ENCODE results near the gene RAB6B. TPM values are rescaled to one million over a fixed set of nuclear protein-coding genes. Genes with fewer than 3 reads are reported as not detected.
A peak's percentile ranks its signal among the peaks of the same experiment; 100 is the strongest.

Gene RAB6B
- total and polyA plus RNA-seq, 7 experiments from 2014 or later: 0.14 to 1.2 (median 0.22) TPM; not detected in 3

GRCh38 chr3:133884054-133884886, 11.4 kb downstream of the RAB6B start:
- Histone ChIP-seq H3K36me3 (ENCODE audit: control insufficient read depth in 2 of 3, insufficient read depth in 3 of 3, low read length in 3 of 3) (no peaks in the 10 kb centered on the region), H3K9me3 (ENCODE audit: control insufficient read depth in 2 of 3, low read length in 3 of 3) (peaks cover 0 to 4% (median 0%) of the 10 kb centered on the region in 3 experiments), H3K4me1 (ENCODE audit: control insufficient read depth in 2 of 2, insufficient read depth in 2 of 2, low read length in 2 of 2) (peaks cover 0 to 8% of the 10 kb centered on the region in 2 donors), H3K4me3 (ENCODE audit: low read length) (no peak overlapping the region), H3K27me3 (ENCODE audit: control insufficient read depth in 2 of 2, insufficient read depth in 2 of 2, low read length in 2 of 2) (no peaks in the 10 kb centered on the region), H3K27ac (ENCODE audit: low read depth, low read length) (no peak overlapping the region)
- intact Hi-C loops (cut with micrococcal nuclease): no loop called here
- Mint-ChIP-seq H3K27ac (peak overlapping the region in 1 of 9 donors; percentile 46), H3K4me3 (no peak overlapping the region), H3K4me1 (peaks cover 0 to 12% (median 2%) of the 10 kb centered on the region in 7 donors), H3K27me3 (peaks cover 0 to 22% (median 18%) of the 10 kb centered on the region in 5 donors), H3K36me3 (peaks cover 0 to 2% (median 0%) of the 10 kb centered on the region in 5 donors), H3K9me3 (peaks cover 0 to 6% (median 0%) of the 10 kb centered on the region in 11 donors)
- ChIA-PET CTCF (no interaction called here), POLR2A (no interaction called here)
- no peak for DNase-seq
- no peak for ATAC-seq

- intact Hi-C loops (cut with micrococcal nuclease): no loop called here
- H3K36me3 Mint-ChIP-seq: peaks cover 0 to 2% (median 0%) of the 10 kb centered on the region in 5 donors
- H3K9me3 Mint-ChIP-seq: peaks cover 0 to 10% (median 3%) of the 10 kb centered on the region in 11 donors
- H3K36me3 ChIP-seq (ENCODE audit: control insufficient read depth in 2 of 3, insufficient read depth in 3 of 3, low read length in 3 of 3): no peaks in the 10 kb centered on the region
- H3K4me1 ChIP-seq (ENCODE audit: control insufficient read depth in 2 of 2, insufficient read depth in 2 of 2, low read length in 2 of 2): peaks cover 0 to 8% of the 10 kb centered on the region in 2 donors
- H3K4me3 Mint-ChIP-seq: no peak overlapping the region
- no peak overlapping the region for H3K27ac Mint-ChIP-seq
- POLR2A ChIA-PET: no interaction called here
- H3K9me3 ChIP-seq (ENCODE audit: control insufficient read depth in 2 of 3, low read length in 3 of 3): peaks cover 0 to 6% (median 0%) of the 10 kb centered on the region in 3 experiments
- peaks cover under 1 to 22% (median 18%) of the 10 kb centered on the region in 5 donors for H3K27me3 Mint-ChIP-seq
- no peak overlapping the region for H3K27ac ChIP-seq (ENCODE audit: low read depth, low read length)
- peaks cover 0 to 12% (median 2%) of the 10 kb centered on the region in 7 donors for H3K4me1 Mint-ChIP-seq
- CTCF ChIA-PET: no interaction called here
- DNase-seq: no peak
- ATAC-seq: no peak
- no peak overlapping the region for H3K4me3 ChIP-seq (ENCODE audit: low read length)
- H3K27me3 ChIP-seq (ENCODE audit: control insufficient read depth in 2 of 2, insufficient read depth in 2 of 2, low read length in 2 of 2): no peaks in the 10 kb centered on the region
Observed at GRCh38 chr3:133883641-133884040, 12.0 kb downstream of the RAB6B start.

- Mint-ChIP-seq H3K36me3 (peaks cover 0 to 2% (median 0%) of the 10 kb centered on the region in 5 donors), H3K4me1 (peaks cover 0 to 12% (median 2%) of the 10 kb centered on the region in 7 donors), H3K27me3 (peaks cover 6 to 22% (median 18%) of the 10 kb centered on the region in 5 donors), H3K27ac (no peak overlapping the region), H3K9me3 (peaks cover under 1 to 14% (median 6%) of the 10 kb centered on the region in 11 donors), H3K4me3 (no peak overlapping the region)
- POLR2A ChIA-PET: no interaction called here
- Histone ChIP-seq H3K27ac (ENCODE audit: low read depth, low read length) (no peak overlapping the region), H3K4me1 (ENCODE audit: control insufficient read depth in 2 of 2, insufficient read depth in 2 of 2, low read length in 2 of 2) (peaks cover 0 to 8% of the 10 kb centered on the region in 2 donors), H3K36me3 (ENCODE audit: control insufficient read depth in 2 of 3, insufficient read depth in 3 of 3, low read length in 3 of 3) (no peaks in the 10 kb centered on the region), H3K27me3 (ENCODE audit: control insufficient read depth in 2 of 2, insufficient read depth in 2 of 2, low read length in 2 of 2) (no peaks in the 10 kb centered on the region), H3K9me3 (ENCODE audit: control insufficient read depth in 2 of 3, low read length in 3 of 3) (peaks cover 0 to 8% (median 0%) of the 10 kb centered on the region in 3 experiments), H3K4me3 (ENCODE audit: low read length) (no peak overlapping the region)
- DNase-seq (peak in 1 of 9 donors; percentile 8), ATAC-seq (no peak)
- CTCF ChIA-PET: no interaction called here
- intact Hi-C loops (cut with micrococcal nuclease): no loop called here
Observed at GRCh38 chr3:133882986-133883586, 12.6 kb downstream of the RAB6B start.

GRCh38 chr3:133881939-133882825, 13.5 kb downstream of the RAB6B start:
- CTCF ChIA-PET: no interaction called here
- Mint-ChIP-seq H3K9me3 (peaks cover 2 to 20% (median 10%) of the 10 kb centered on the region in 11 donors), H3K27me3 (peaks cover 12 to 22% (median 18%) of the 10 kb centered on the region in 5 donors), H3K27ac (no peak overlapping the region), H3K4me1 (peaks cover 0 to 12% (median 0%) of the 10 kb centered on the region in 7 donors), H3K36me3 (peaks cover 0 to 2% (median 0%) of the 10 kb centered on the region in 5 donors), H3K4me3 (peak overlapping the region in 1 of 10 donors; percentile 11)
- DNase-seq: peak in 1 of 9 donors; percentile 15
- Histone ChIP-seq H3K4me3 (ENCODE audit: low read length) (no peak overlapping the region), H3K27me3 (ENCODE audit: control insufficient read depth in 2 of 2, insufficient read depth in 2 of 2, low read length in 2 of 2) (no peaks in the 10 kb centered on the region), H3K4me1 (ENCODE audit: control insufficient read depth in 2 of 2, insufficient read depth in 2 of 2, low read length in 2 of 2) (peaks cover 0 to 8% of the 10 kb centered on the region in 2 donors), H3K36me3 (ENCODE audit: control insufficient read depth in 2 of 3, insufficient read depth in 3 of 3, low read length in 3 of 3) (no peaks in the 10 kb centered on the region), H3K9me3 (ENCODE audit: control insufficient read depth in 2 of 3, low read length in 3 of 3) (peaks cover 0 to 8% (median 0%) of the 10 kb centered on the region in 3 experiments), H3K27ac (ENCODE audit: low read depth, low read length) (no peak overlapping the region)
- intact Hi-C loops (cut with micrococcal nuclease): no loop called here
- POLR2A ChIA-PET: no interaction called here
- ATAC-seq: peak; percentile 24

- H3K27me3 ChIP-seq (ENCODE audit: control insufficient read depth in 2 of 2, insufficient read depth in 2 of 2, low read length in 2 of 2): no peaks in the 10 kb centered on the region
- H3K4me3 ChIP-seq (ENCODE audit: low read length): no peak overlapping the region
- intact Hi-C loops (cut with micrococcal nuclease): no loop called here
- H3K27me3 Mint-ChIP-seq: peaks cover 17 to 27% (median 18%) of the 10 kb centered on the region in 5 donors
- H3K27ac Mint-ChIP-seq: no peak overlapping the region
- H3K27ac ChIP-seq (ENCODE audit: low read depth, low read length): no peak overlapping the region
- POLR2A ChIA-PET: no interaction called here
- H3K4me1 Mint-ChIP-seq: peaks cover 0 to 12% (median 0%) of the 10 kb centered on the region in 7 donors
- peaks cover 0 to 8% (median 0%) of the 10 kb centered on the region in 3 experiments for H3K9me3 ChIP-seq (ENCODE audit: control insufficient read depth in 2 of 3, low read length in 3 of 3)
- H3K4me3 Mint-ChIP-seq: no peak overlapping the region
- no peaks in the 10 kb centered on the region for H3K36me3 ChIP-seq (ENCODE audit: control insufficient read depth in 2 of 3, insufficient read depth in 3 of 3, low read length in 3 of 3)
- H3K9me3 Mint-ChIP-seq: peaks cover 2 to 26% (median 15%) of the 10 kb centered on the region in 11 donors
- peaks cover 0 to 2% (median 0%) of the 10 kb centered on the region in 5 donors for H3K36me3 Mint-ChIP-seq
- CTCF ChIA-PET: no interaction called here
- ATAC-seq (no peak), DNase-seq (peak in 1 of 9 donors; percentile 11)
- peaks cover 0 to 8% of the 10 kb centered on the region in 2 donors for H3K4me1 ChIP-seq (ENCODE audit: control insufficient read depth in 2 of 2, insufficient read depth in 2 of 2, low read length in 2 of 2)
Observed at GRCh38 chr3:133881492-133881891, 14.2 kb downstream of the RAB6B start.

GRCh38 chr3:133880886-133881455, 14.7 kb downstream of the RAB6B start:
- DNase-seq (peak in 1 of 9 donors; percentile 10), ATAC-seq (no peak)
- intact Hi-C loops (cut with micrococcal nuclease): no loop called here
- no peak overlapping the region for H3K4me3 Mint-ChIP-seq
- H3K4me1 Mint-ChIP-seq: peaks cover 0 to 12% (median 0%) of the 10 kb centered on the region in 7 donors
- H3K36me3 Mint-ChIP-seq: peaks cover 0 to 2% (median 0%) of the 10 kb centered on the region in 5 donors
- H3K27me3 ChIP-seq (ENCODE audit: control insufficient read depth in 2 of 2, insufficient read depth in 2 of 2, low read length in 2 of 2): no peaks in the 10 kb centered on the region
- H3K9me3 ChIP-seq (ENCODE audit: control insufficient read depth in 2 of 3, low read length in 3 of 3): peaks cover 0 to 8% (median 0%) of the 10 kb centered on the region in 3 experiments
- ChIA-PET POLR2A (no interaction called here), CTCF (no interaction called here)
- H3K27me3 Mint-ChIP-seq: peaks cover 16 to 27% (median 19%) of the 10 kb centered on the region in 5 donors
- peaks cover 2 to 26% (median 17%) of the 10 kb centered on the region in 11 donors for H3K9me3 Mint-ChIP-seq
- peaks cover 0 to 8% of the 10 kb centered on the region in 2 donors for H3K4me1 ChIP-seq (ENCODE audit: control insufficient read depth in 2 of 2, insufficient read depth in 2 of 2, low read length in 2 of 2)
- H3K36me3 ChIP-seq (ENCODE audit: control insufficient read depth in 2 of 3, insufficient read depth in 3 of 3, low read length in 3 of 3): no peaks in the 10 kb centered on the region
- no peak overlapping the region for H3K27ac Mint-ChIP-seq
- H3K27ac ChIP-seq (ENCODE audit: low read depth, low read length): no peak overlapping the region
- H3K4me3 ChIP-seq (ENCODE audit: low read length): no peak overlapping the region
